ENCODE data around the gene VCL.
A peak's percentile ranks its signal among the peaks of the same experiment; 100 is the strongest.

Gene VCL

DNA sequence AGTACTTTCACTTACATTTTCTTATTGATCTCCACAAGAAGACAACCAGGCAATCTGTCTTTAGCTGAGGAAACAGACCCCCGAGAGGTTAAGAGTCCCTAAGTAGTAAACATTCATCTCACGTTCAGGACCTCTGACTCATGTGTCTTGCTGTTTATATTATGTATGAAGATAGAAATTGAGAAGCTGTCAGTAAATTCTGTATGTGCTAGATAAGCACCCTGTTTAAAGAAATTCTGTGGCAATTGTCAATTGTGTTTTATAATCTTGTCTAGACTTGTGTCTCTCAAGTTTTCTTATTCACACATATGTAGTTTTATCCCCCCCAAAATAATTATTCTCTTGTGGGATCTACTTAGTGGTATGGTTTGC lies 167.6 kb downstream of the VCL start:
- no peaks in the 10 kb centered on the region; the same call in 1 of the 2 replicates for H3K36me3 ChIP-seq
- H3K9me3 ChIP-seq = no peaks in the 10 kb centered on the region
- peak overlapping the region; percentile 82 for H3K4me2 ChIP-seq
- peaks cover 78% of the 10 kb centered on the region for H3K4me1 ChIP-seq
- no peaks in the 10 kb centered on the region for H4K20me1 ChIP-seq
- no peaks in the 10 kb centered on the region for H3K27me3 ChIP-seq
- H3K4me3 ChIP-seq = no peak overlapping the region
- H3K9ac ChIP-seq = no peak overlapping the region
- peak overlapping the region; percentile 66 for H3K27ac ChIP-seq
- no peak for TF ChIP-seq Cebpa-rat (IDR thresholded peaks at IDR 0.05)

- Histone ChIP-seq H3K9ac (no peak overlapping the region), H3K4me1 (peaks cover 84% of the 10 kb centered on the region), H3K4me3 (no peak overlapping the region), H3K4me2 (peak overlapping the region; percentile 82), H4K20me1 (no peaks in the 10 kb centered on the region), H3K27me3 (no peaks in the 10 kb centered on the region), H3K36me3 (no peaks in the 10 kb centered on the region), H3K9me3 (no peaks in the 10 kb centered on the region), H3K27ac (peak overlapping the region; percentile 66; the same call in 1 of the 2 replicates)
- no peak for TF ChIP-seq Cebpa-rat (IDR thresholded peaks at IDR 0.05)
Observed at GRCh38 chr10:74167443-74167842, 169.5 kb downstream of the VCL start.

All from BLaER1 (cell line).